HepG2 (cell line): ENCODE data around the gene TAF6. TPM values are rescaled to one million over a fixed set of nuclear protein-coding genes. Genes with fewer than 3 reads are reported as not detected.
A peak's percentile ranks its signal among the peaks of the same experiment; 100 is the strongest.

Experiments
- CBFB ChIP-seq: sonication (generic); formaldehyde crosslinking; IDR thresholded peaks from 2 replicates; pipeline ENCODE4 v1.4.0; 2020; ENCODE audit warnings: missing genetic modification reagents
- CEBPB ChIP-seq: IDR thresholded peaks from 2 replicates; pipeline ENCODE4 v1.6.1; 2011; ENCODE audit warnings: low read depth, low read length, improper control_type of control experiment, borderline replicate concordance
- ESRRA ChIP-seq: sonication (generic); formaldehyde crosslinking; IDR thresholded peaks from 2 replicates; pipeline ENCODE4 v1.5.1; 2020; ENCODE audit warnings: mild to moderate bottlenecking, low read depth, missing genetic modification reagents
- FOXA3 ChIP-seq: IDR thresholded peaks from 2 replicates; pipeline ENCODE4 v1.6.1; 2016; ENCODE audit warnings: missing genetic modification reagents, missing compliant biosample characterization
- FOXP1 ChIP-seq, 2 experiments: fragments of 450-650 bp in 1 of 2; IDR thresholded peaks; 2 replicates each; pipeline ENCODE4 v1.6.1; 2017 to 2018; ENCODE audit warnings: antibody characterized with exemption in 1 of 2
- NFKBIZ ChIP-seq: IDR thresholded peaks from 2 replicates; pipeline ENCODE4 v1.6.1; 2018; ENCODE audit warnings: missing genetic modification reagents, missing compliant biosample characterization
- POLR2A ChIP-seq, 2 experiments: IDR thresholded peaks; 2 replicates each; pipeline ENCODE4 v1.6.1; 2011; ENCODE audit warnings: low read depth in 2 of 2, low read length in 2 of 2, mild to moderate bottlenecking in 1 of 2, moderate library complexity in 1 of 2; ENCODE audit not compliant: insufficient read depth in 1 of 2
- RBM22 ChIP-seq: fragments of 200-400 bp; formaldehyde crosslinking; optimal IDR thresholded peaks from 2 replicates; pipeline ENCODE3; 2017; ENCODE audit warnings: mild to moderate bottlenecking, low read length, moderate library complexity
- SRY ChIP-seq: sonication (generic); formaldehyde crosslinking; IDR thresholded peaks from 2 replicates; pipeline ENCODE4 v1.8.0; 2022; ENCODE audit warnings: mild to moderate bottlenecking, missing genetic modification reagents
- ZBTB3 ChIP-seq: sonication (generic); formaldehyde crosslinking; IDR thresholded peaks from 2 replicates; pipeline ENCODE4 v1.4.0; 2020; ENCODE audit warnings: low read depth, mild to moderate bottlenecking, moderate library complexity, missing genetic modification reagents, borderline replicate concordance
- ZFP36 ChIP-seq: fragments of 150-350 bp; IDR thresholded peaks from 2 replicates; pipeline ENCODE4 v1.6.1; 2018; ENCODE audit warnings: borderline replicate concordance, low read length, low read depth; ENCODE audit not compliant: partially characterized antibody
- ZNF235 ChIP-seq: sonication (generic); formaldehyde crosslinking; IDR thresholded peaks from 2 replicates; pipeline ENCODE4 v1.8.1; 2023; ENCODE audit warnings: mild to moderate bottlenecking, missing genetic modification reagents, borderline replicate concordance
- ZNF619 ChIP-seq: sonication (generic); formaldehyde crosslinking; IDR thresholded peaks from 2 replicates; pipeline ENCODE4 v1.4.0; 2020; ENCODE audit warnings: mild to moderate bottlenecking, missing genetic modification reagents
- ZNF850 ChIP-seq: sonication (generic); formaldehyde crosslinking; conservative IDR thresholded peaks from 2 replicates; pipeline ENCODE4 v1.9.0; 2021; ENCODE audit warnings: mild to moderate bottlenecking, missing genetic modification reagents
- ZSCAN21 ChIP-seq: sonication (generic); formaldehyde crosslinking; IDR thresholded peaks from 2 replicates; pipeline ENCODE4 v1.8.0; 2022; ENCODE audit warnings: mild to moderate bottlenecking, missing genetic modification reagents, moderate library complexity, borderline replicate concordance
- polyA plus RNA-seq, 8 experiments: library from polyadenylated mRNA; depleted of rRNA in 3 of 8; stranded (reverse) in 7 of 8; unstranded in 1 of 8; fragments of >200 nt; fragmentation: Illumina TruSeq in 4 of 8; extraction: Trizol in 4 of 8; gene quantifications; 2 replicates each; pipeline versions ENCODE4 v1.2.1 to v1.2.3, GENCODE V29; 2011 to 2016; ENCODE audit warnings: low read depth in 4 of 8, missing spikeins in 1 of 8, mixed read lengths in 1 of 8; ENCODE audit not compliant: insufficient read depth in 1 of 8
- total RNA-seq, 5 experiments: library from RNA; depleted of rRNA; stranded (reverse); fragments of >200 nt; fragmentation: Illumina TruSeq; extraction: Trizol; gene quantifications; 2 replicates each; pipeline ENCODE4 v1.2.3, GENCODE V29; 2016; ENCODE audit warnings: low read depth in 1 of 5
- TF ChIP-seq, protein P1 (sequence below): IDR thresholded peaks from 2 replicates; pipeline ENCODE4 v1.6.1; 2012; ENCODE audit warnings: low read depth, low read length, improper control_type of control experiment
- TF ChIP-seq, protein P2 (sequence below): sonication (generic); formaldehyde crosslinking; IDR thresholded peaks from 2 replicates; pipeline ENCODE4 v1.8.1; 2023; ENCODE audit warnings: mild to moderate bottlenecking, missing genetic modification reagents
- TF ChIP-seq, protein P3 (sequence below): sonication (generic); formaldehyde crosslinking; IDR thresholded peaks from 2 replicates; pipeline ENCODE4 v1.9.0; 2021; ENCODE audit warnings: missing genetic modification reagents, borderline replicate concordance
- TF ChIP-seq, protein P4 (sequence below): sonication (generic); formaldehyde crosslinking; IDR thresholded peaks from 2 replicates; pipeline ENCODE4 v1.4.0; 2020; ENCODE audit warnings: missing genetic modification reagents, low read depth, mild to moderate bottlenecking, borderline replicate concordance
- TF ChIP-seq, protein P5 (sequence below): sonication (generic); formaldehyde crosslinking; IDR thresholded peaks from 2 replicates; pipeline ENCODE4 v1.8.0; 2022; ENCODE audit warnings: mild to moderate bottlenecking, missing genetic modification reagents, moderate library complexity

Gene TAF6
- total and polyA plus RNA-seq, 2 of the 13 experiments (the other 11 are each of a cell fraction or from before 2014, with no cell fraction given), result 12.9 to 18.8 TPM

DNA sequence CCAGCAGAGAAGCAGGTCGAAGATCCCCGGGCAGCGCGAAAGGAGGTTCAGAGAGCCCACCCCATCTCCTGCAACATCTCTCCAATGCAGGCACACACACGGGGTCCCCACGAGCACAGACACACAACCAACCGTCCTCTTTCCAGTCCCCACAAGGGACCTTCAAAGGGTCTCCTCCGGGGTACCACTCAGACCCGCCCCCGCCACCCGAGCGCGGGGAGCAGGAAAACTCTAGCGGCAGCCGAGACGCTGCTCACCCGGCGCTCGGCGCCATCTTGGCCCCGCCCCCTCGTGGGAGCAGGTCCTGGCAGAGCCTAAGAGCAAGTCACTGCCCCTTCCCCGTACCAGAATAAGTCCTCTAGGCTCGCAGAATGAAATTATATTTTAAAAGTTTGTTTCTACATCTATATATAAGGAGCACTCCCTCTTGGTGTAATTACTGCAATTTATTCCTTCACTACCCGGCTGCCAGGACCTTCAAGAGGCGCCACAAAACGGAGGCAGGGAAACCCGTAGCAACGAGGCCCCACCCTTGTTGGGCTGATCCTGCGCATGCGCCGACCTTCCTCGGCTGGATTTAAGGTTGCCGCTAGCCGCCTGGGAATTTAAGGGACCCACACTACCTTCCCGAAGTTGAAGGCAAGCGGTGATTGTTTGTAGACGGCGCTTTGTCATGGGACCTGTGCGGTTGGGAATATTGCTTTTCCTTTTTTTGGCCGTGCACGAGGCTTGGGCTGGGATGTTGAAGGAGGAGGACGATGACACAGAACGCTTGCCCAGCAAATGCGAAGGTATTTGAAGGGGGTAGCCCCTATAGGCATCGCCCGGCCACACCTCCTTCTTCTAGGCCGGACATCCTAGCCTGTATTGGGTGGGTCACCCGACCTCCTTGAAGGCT lies at the start of gene TAF6, which contains the start of gene CNPY4 (continued):
- TF ChIP-seq, protein P1, sequence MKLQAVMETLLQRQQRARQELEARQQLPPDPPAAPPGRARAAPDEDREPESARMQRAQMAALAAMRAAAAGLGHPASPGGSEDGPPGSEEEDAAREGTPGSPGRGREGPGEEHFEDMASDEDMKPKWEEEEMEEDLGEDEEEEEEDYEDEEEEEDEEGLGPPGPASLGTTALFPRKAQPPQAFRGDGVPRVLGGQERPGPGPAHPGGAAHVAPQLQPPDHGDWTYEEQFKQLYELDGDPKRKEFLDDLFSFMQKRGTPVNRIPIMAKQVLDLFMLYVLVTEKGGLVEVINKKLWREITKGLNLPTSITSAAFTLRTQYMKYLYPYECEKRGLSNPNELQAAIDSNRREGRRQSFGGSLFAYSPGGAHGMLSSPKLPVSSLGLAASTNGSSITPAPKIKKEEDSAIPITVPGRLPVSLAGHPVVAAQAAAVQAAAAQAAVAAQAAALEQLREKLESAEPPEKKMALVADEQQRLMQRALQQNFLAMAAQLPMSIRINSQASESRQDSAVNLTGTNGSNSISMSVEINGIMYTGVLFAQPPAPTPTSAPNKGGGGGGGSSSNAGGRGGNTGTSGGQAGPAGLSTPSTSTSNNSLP, result no peak
- TF ChIP-seq ESRRA (CRISPR knock-in tag) (no peak), ZBTB3 (no peak), ZNF619 (CRISPR knock-in tag) (no peak), CEBPB (no peak), FOXA3 (CRISPR knock-in tag) (no peak; the same call in none of the 2 replicates), NFKBIZ (CRISPR knock-in tag) (no peak; the same call in 1 of the 2 replicates), SRY (peak; percentile 26; the same call in 1 of the 2 replicates), ZFP36 (no peak), ZNF235 (no peak; the same call in 1 of the 2 replicates), ZNF850 (CRISPR knock-in tag) (no peak), RBM22 (peak; percentile 74), ZSCAN21 (0 out of 2 replicates have a peak, but pooled peaks have one; percentile 18), CBFB (CRISPR knock-in tag) (peak; percentile 39; the same call in 1 of the 2 replicates), FOXP1 (IDR thresholded peaks at IDR 0.05) (no peak), FOXP1 (CRISPR knock-in tag; IDR thresholded peaks at IDR 0.05) (no peak), POLR2A (IDR thresholded peaks at IDR 0.05; ENCODE audit: insufficient read depth in 1 of 2, low read depth in 2 of 2, low read length in 2 of 2) (no peak; a peak in 1 of 4 replicates)
- TF ChIP-seq, protein P2, sequence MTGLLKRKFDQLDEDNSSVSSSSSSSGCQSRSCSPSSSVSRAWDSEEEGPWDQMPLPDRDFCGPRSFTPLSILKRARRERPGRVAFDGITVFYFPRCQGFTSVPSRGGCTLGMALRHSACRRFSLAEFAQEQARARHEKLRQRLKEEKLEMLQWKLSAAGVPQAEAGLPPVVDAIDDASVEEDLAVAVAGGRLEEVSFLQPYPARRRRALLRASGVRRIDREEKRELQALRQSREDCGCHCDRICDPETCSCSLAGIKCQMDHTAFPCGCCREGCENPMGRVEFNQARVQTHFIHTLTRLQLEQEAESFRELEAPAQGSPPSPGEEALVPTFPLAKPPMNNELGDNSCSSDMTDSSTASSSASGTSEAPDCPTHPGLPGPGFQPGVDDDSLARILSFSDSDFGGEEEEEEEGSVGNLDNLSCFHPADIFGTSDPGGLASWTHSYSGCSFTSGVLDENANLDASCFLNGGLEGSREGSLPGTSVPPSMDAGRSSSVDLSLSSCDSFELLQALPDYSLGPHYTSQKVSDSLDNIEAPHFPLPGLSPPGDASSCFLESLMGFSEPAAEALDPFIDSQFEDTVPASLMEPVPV (CRISPR knock-in tag), result peak; percentile 26; the same call in 1 of the 2 replicates
- TF ChIP-seq, protein P3, sequence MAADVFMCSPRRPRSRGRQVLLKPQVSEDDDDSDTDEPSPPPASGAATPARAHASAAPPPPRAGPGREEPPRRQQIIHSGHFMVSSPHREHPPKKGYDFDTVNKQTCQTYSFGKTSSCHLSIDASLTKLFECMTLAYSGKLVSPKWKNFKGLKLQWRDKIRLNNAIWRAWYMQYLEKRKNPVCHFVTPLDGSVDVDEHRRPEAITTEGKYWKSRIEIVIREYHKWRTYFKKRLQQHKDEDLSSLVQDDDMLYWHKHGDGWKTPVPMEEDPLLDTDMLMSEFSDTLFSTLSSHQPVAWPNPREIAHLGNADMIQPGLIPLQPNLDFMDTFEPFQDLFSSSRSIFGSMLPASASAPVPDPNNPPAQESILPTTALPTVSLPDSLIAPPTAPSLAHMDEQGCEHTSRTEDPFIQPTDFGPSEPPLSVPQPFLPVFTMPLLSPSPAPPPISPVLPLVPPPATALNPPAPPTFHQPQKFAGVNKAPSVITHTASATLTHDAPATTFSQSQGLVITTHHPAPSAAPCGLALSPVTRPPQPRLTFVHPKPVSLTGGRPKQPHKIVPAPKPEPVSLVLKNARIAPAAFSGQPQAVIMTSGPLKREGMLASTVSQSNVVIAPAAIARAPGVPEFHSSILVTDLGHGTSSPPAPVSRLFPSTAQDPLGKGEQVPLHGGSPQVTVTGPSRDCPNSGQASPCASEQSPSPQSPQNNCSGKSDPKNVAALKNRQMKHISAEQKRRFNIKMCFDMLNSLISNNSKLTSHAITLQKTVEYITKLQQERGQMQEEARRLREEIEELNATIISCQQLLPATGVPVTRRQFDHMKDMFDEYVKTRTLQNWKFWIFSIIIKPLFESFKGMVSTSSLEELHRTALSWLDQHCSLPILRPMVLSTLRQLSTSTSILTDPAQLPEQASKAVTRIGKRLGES (CRISPR knock-in tag), result peak; percentile 68; the same call in 1 of the 2 replicates
- TF ChIP-seq, protein P4, sequence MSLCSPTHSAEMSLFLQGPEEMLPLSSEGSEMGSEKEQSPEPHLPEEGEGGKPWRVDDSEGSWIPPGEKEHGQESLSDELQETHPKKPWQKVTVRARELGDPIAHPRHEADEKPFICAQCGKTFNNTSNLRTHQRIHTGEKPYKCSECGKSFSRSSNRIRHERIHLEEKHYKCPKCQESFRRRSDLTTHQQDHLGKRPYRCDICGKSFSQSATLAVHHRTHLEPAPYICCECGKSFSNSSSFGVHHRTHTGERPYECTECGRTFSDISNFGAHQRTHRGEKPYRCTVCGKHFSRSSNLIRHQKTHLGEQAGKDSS (CRISPR knock-in tag), result no peak
- TF ChIP-seq, protein P5, sequence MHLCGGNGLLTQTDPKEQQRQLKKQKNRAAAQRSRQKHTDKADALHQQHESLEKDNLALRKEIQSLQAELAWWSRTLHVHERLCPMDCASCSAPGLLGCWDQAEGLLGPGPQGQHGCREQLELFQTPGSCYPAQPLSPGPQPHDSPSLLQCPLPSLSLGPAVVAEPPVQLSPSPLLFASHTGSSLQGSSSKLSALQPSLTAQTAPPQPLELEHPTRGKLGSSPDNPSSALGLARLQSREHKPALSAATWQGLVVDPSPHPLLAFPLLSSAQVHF, result no peak
